ENCODE results near the gene GTPBP8.
"Not testable (repeated sequence)": the region's sequence is repeated elsewhere in the genome, so short reads cannot be mapped to it uniquely, and the experiment has no call there.

The GTPBP8 gene

GRCh38 chr3:113018536-113019181 lies 27.9 kb downstream of the GTPBP8 start:
- Mint-ChIP-seq H3K9me3 (peaks cover 3% of the 10 kb centered on the region), H3K36me3 (ENCODE audit: low read depth) (peaks cover 70% of the 10 kb centered on the region), H3K4me3 (peak overlapping the region; percentile 90), H3K27ac (peak overlapping the region; percentile 94), H3K4me1 (ENCODE audit: low read depth) (peaks cover 69% of the 10 kb centered on the region), H3K27me3 (no peaks in the 10 kb centered on the region)
- DNase-seq = no peak

GRCh38 chr3:113019182-113020137 lies 28.7 kb downstream of the GTPBP8 start:
- peaks cover 62% of the 10 kb centered on the region for H3K36me3 Mint-ChIP-seq (ENCODE audit: low read depth)
- H3K9me3 Mint-ChIP-seq = peaks cover 3% of the 10 kb centered on the region
- DNase-seq = peak; percentile 93

GRCh38 chr3:113021471-113021870 lies 30.7 kb downstream of the GTPBP8 start:
- peaks cover 42% of the 10 kb centered on the region for H3K36me3 Mint-ChIP-seq (ENCODE audit: low read depth)
- no peak overlapping the region for H3K27ac Mint-ChIP-seq
- DNase-seq = no peak
- H3K9me3 Mint-ChIP-seq = peaks cover 3% of the 10 kb centered on the region
- H3K4me3 Mint-ChIP-seq = no peak overlapping the region
- peaks cover 50% of the 10 kb centered on the region for H3K4me1 Mint-ChIP-seq (ENCODE audit: low read depth)
- no peaks in the 10 kb centered on the region for H3K27me3 Mint-ChIP-seq

More at GRCh38 chr3:113019182-113020137, 28.7 kb downstream of the GTPBP8 start:
- peaks cover 64% of the 10 kb centered on the region for H3K4me1 Mint-ChIP-seq (ENCODE audit: low read depth)
- peak overlapping the region; percentile 90 for H3K4me3 Mint-ChIP-seq
- H3K27ac Mint-ChIP-seq = peak overlapping the region; percentile 94
- H3K27me3 Mint-ChIP-seq = no peaks in the 10 kb centered on the region

- Mint-ChIP-seq H3K36me3 (ENCODE audit: low read depth) (no peaks in the 10 kb centered on the region), H3K9me3 (no peaks in the 10 kb centered on the region), H3K4me3 (no peak overlapping the region), H3K27ac (no peak overlapping the region), H3K4me1 (ENCODE audit: low read depth) (peaks cover 2% of the 10 kb centered on the region), H3K27me3 (no peaks in the 10 kb centered on the region)
- DNase-seq = no peak
These were observed 43.2 kb downstream of the GTPBP8 start for GRCh38 chr3:113034011-113034410.

GRCh38 chr3:113035387-113035982 lies 44.7 kb downstream of the GTPBP8 start:
- H3K9me3 Mint-ChIP-seq = no peaks in the 10 kb centered on the region
- H3K36me3 Mint-ChIP-seq (ENCODE audit: low read depth) = no peaks in the 10 kb centered on the region
- peak; percentile 30 for DNase-seq
- H3K4me1 Mint-ChIP-seq (ENCODE audit: low read depth) = peaks cover 2% of the 10 kb centered on the region
- no peaks in the 10 kb centered on the region for H3K27me3 Mint-ChIP-seq
- no peak overlapping the region for H3K27ac Mint-ChIP-seq
- no peak overlapping the region for H3K4me3 Mint-ChIP-seq

- H3K9me3 Mint-ChIP-seq = no peaks in the 10 kb centered on the region
- no peak for DNase-seq
- no peak overlapping the region for H3K27ac Mint-ChIP-seq
- no peaks in the 10 kb centered on the region for H3K27me3 Mint-ChIP-seq
- no peaks in the 10 kb centered on the region for H3K36me3 Mint-ChIP-seq (ENCODE audit: low read depth)
- H3K4me3 Mint-ChIP-seq = no peak overlapping the region
- H3K4me1 Mint-ChIP-seq (ENCODE audit: low read depth) = peaks cover 2% of the 10 kb centered on the region
These were observed 47.5 kb downstream of the GTPBP8 start for GRCh38 chr3:113038328-113038727.

GRCh38 chr3:113039546-113039945 lies 48.8 kb downstream of the GTPBP8 start:
- no peaks in the 10 kb centered on the region for H3K27me3 Mint-ChIP-seq
- no peak for DNase-seq
- no peaks in the 10 kb centered on the region for H3K9me3 Mint-ChIP-seq
- H3K27ac Mint-ChIP-seq = no peak overlapping the region
- no peaks in the 10 kb centered on the region for H3K36me3 Mint-ChIP-seq (ENCODE audit: low read depth)
- H3K4me1 Mint-ChIP-seq (ENCODE audit: low read depth) = peaks cover 2% of the 10 kb centered on the region
- no peak overlapping the region for H3K4me3 Mint-ChIP-seq

- no peak overlapping the region for H3K4me3 Mint-ChIP-seq
- DNase-seq = no peak
- no peaks in the 10 kb centered on the region for H3K27me3 Mint-ChIP-seq
- H3K9me3 Mint-ChIP-seq = peaks cover 2% of the 10 kb centered on the region
- H3K27ac Mint-ChIP-seq = no peak overlapping the region
- H3K4me1 Mint-ChIP-seq (ENCODE audit: low read depth) = peaks cover 1% of the 10 kb centered on the region
- H3K36me3 Mint-ChIP-seq (ENCODE audit: low read depth) = peaks cover 2% of the 10 kb centered on the region
These were observed 49.4 kb downstream of the GTPBP8 start for GRCh38 chr3:113040231-113040630.

- peaks cover 3% of the 10 kb centered on the region for H3K9me3 Mint-ChIP-seq
- no peaks in the 10 kb centered on the region for H3K27me3 Mint-ChIP-seq
- H3K4me3 Mint-ChIP-seq = no peak overlapping the region
- no peak overlapping the region for H3K27ac Mint-ChIP-seq
- DNase-seq = no peak
- peaks cover 9% of the 10 kb centered on the region for H3K36me3 Mint-ChIP-seq (ENCODE audit: low read depth)
- H3K4me1 Mint-ChIP-seq (ENCODE audit: low read depth) = no peaks in the 10 kb centered on the region
These were observed 52.9 kb downstream of the GTPBP8 start for GRCh38 chr3:113043686-113044085.

- not testable (repeated sequence) for DNase-seq, H3K9me3 Mint-ChIP-seq
These were observed 55.6 kb downstream of the GTPBP8 start for GRCh38 chr3:113046186-113046965.

GRCh38 chr3:113051302-113051711 lies 60.5 kb downstream of the GTPBP8 start:
- Mint-ChIP-seq H3K27ac (no peak overlapping the region), H3K36me3 (ENCODE audit: low read depth) (peaks cover 6% of the 10 kb centered on the region), H3K4me1 (ENCODE audit: low read depth) (no peaks in the 10 kb centered on the region), H3K9me3 (no peaks in the 10 kb centered on the region), H3K27me3 (no peaks in the 10 kb centered on the region), H3K4me3 (no peak overlapping the region)
- DNase-seq = peak; percentile 87

More at GRCh38 chr3:113046186-113046965, 55.6 kb downstream of the GTPBP8 start:
- H3K27ac Mint-ChIP-seq; H3K36me3 Mint-ChIP-seq (ENCODE audit: low read depth); H3K4me1 Mint-ChIP-seq (ENCODE audit: low read depth); H3K27me3 Mint-ChIP-seq; H3K4me3 Mint-ChIP-seq: not testable (repeated sequence)
